GM18868 (cell line): Measurements from ENCODE around the gene JAKMIP2.
"Not testable (repeated sequence)": the region's sequence is repeated elsewhere in the genome, so short reads cannot be mapped to it uniquely, and the experiment has no call there.

Experiments
- ATAC-seq: cut with Tn5 transposase; IDR thresholded peaks from one replicate; pipeline ENCODE4 v1.9.1; 2021; ENCODE audit warnings: mild to moderate bottlenecking, moderate library complexity; ENCODE audit not compliant: unreplicated experiment

The JAKMIP2 gene

DNA sequence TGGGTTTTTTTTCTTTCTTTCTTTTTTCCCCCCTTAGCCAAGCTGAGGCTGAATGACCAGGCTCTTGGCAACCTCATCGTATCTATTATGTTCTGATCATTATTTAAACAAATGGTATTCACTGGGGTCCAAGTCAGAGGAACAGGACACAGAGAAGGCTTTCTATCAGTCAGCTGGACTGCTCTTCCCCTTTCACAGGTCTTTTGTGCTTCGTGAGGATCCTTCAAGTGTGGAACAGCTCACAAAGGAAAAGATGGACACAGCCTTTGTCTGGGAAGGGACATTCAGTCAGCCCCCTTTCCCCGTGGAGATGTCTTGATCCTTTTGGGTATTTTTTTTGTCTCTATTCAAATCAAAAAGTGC is 218.4 kb downstream of the JAKMIP2 start:
- no peak for ATAC-seq

DNA sequence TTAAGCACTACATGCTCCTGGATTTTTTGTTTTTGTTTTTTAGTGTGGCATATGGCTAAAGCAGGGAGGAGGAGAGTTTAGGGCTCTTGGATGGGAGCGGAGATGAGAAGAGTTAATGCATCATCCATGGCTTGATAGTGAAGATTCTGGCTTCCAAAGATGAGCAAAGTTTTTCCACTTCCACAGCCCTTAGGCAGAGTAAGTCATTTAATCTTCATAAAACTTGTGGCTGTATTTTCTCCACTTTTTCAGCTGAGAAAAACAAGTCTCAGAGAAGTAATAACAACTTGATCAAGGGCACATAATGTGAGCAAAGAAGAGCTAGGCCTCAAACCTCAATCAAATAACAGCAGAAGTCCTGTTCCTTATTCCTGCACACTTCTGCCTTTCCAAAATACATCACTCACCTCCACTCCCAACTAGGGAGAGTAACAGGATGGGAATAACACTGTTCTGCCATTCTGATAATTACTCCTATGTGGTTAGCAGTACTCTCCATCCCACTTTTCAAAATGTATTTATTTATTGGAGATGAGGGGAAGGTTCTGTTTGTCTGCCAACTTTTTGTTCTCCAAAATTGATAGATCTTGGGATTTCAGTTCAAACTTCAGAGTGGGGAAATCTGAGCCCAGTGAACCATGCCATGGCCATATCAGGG is 218.9 kb downstream of the JAKMIP2 start:
- no peak for ATAC-seq

DNA sequence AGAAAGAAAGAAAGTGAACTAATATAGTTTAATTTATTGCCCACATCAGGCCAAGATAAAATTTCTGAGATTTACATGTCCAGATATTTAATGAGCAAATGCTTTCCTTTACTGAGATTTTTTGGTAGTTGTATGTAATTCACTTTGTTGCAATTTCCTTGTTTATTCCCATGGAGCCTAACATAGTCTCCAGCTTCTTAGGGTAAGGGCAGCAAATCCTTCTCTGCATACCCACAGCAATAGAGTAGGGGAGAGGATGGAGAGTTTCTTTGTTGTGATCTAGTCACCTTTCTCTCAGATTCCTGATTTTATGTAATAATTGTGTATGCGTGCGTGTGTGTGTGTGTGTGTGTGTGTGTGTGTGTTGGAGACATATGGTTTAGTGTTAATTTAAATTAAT is 221.1 kb downstream of the JAKMIP2 start:
- ATAC-seq = no peak

DNA sequence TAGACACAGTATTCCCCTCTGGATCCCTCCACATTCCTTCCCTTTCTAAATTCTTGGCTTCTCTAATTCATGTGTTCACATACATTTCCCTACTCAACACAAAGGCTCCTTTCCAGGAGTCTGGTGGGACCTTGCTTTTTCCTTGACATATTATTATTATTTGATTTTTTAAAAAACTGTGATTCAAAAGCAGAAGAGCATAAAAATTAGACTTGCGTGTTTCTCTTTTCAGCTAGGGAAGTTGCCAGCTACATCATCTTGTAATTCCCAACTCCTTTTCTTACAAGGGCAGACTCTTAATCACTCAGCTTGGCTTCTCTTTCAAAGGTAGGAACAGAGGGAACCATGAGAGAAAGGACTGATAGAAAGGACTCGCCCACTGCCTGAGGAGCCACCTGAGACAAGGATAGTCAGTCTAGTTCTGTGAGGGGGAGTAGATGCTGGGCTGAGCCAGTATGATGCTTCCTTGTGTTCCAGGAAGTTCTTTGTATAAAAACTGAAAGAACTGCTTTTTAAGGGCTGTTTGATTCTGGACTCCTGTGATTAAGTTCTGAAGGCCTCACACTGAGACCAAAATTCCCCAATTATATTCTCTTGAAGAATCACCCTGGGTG is 221.7 kb downstream of the JAKMIP2 start:
- ATAC-seq = no peak

- ATAC-seq = no peak
Measured at GRCh38 chr5:147559749-147560148, 222.8 kb downstream of the JAKMIP2 start.

DNA sequence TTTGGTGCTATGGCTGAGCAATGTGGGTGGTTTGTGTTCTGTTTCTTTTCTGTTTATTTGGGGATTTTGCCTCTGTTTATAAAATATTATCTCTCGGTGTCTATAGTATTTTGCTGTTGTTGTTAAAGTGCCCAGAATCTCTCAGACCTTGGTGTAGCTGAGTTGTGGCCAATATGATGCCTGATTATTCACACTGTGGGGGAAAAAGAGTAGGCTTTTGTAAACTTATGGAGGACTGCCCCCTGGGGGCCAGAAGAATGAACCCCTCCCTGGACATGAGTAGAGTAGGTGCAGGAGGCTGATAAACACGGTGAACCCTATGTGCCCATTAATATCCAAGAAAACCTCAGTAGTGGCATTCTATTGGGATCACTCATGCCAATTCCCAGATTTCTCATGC is 223.7 kb downstream of the JAKMIP2 start:
- peak; percentile 92 for ATAC-seq

DNA sequence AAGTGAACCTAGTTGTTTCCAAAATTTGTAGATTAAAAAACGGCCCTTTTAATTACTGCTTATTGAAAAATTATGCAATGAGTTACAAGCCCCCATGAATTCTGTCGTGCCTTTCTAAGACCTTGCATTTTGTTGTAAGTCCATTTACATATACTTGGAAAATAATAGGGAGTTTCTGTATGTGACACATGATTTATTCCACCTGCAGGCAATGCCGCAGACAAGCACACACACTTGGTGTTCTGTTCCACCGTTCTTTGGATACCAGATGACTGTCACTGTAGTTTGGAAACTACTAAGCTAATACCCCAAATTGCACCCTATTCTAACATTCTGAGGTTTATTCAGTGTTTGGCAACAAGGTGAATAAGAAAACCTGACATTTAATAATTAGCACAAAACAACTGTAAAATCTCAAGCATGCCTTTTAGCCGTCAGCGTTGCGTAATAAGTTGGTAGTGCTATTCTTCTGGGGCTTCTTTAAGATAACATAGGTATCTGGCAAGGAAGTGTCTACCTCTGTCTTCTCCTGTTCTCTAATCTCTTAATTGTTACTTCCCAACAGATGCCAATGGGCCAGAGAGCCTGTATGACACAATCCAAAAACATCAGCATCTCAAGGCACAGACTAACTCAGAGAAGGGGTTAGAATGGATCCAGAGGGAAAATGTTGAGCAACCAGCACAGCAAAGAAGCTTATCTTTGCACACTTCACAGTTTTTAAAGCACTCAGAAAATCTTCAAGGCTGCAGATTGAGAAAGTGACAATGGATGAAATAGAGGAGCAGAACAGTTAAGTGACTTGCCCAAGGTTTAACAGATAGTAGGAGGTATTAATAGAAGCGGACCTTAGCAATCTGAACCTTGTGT is 224.4 kb downstream of the JAKMIP2 start:
- no peak for ATAC-seq

DNA sequence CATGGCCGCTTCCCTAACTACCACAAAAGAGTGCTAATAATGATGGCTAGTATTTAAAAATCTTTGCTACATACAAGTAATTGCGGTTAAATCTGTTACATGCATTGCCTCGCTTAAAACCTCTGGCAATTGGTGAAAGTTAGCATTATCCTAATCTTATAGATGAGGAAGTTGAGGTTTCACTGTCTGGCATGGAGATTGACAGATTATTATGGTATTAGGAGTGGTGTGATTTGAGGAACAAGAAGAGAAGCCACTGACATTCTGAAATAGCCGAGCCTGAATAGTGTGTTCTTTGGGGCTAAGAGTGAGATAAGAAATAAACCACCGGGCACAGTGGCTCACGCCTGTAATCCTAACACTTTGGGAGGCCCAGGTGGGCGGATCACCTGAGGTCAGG is 227.4 kb downstream of the JAKMIP2 start:
- no peak for ATAC-seq

DNA sequence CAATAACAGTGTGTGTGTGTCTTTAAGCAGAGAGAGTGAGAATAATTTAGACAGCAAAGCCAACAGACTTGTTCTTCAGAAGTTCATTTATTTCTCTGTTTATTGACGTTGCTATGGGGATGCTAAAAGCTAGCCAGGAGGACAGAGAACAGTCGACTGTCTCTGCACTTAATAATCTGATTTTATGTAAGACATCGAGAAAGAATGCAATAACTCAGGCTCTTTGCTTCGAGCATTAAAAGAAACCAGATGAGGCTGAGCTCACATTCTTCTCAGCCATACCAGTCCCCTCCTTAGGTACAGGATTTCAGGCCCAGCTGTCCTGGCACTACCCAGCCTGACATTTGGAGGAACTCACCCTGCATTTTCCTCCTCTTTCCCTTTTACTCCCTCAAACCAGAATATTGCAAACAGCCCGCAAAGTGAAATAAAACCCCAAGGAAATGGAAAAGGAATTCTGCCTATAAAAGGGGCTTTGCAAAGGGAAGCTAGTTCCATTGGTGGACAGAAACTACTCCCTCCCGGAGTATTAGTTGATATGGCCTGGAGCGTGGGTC is 228.2 kb downstream of the JAKMIP2 start:
- ATAC-seq = no peak

GRCh38 chr5:147553817-147554216 is 228.7 kb downstream of the JAKMIP2 start:
- ATAC-seq = not testable (repeated sequence)

DNA sequence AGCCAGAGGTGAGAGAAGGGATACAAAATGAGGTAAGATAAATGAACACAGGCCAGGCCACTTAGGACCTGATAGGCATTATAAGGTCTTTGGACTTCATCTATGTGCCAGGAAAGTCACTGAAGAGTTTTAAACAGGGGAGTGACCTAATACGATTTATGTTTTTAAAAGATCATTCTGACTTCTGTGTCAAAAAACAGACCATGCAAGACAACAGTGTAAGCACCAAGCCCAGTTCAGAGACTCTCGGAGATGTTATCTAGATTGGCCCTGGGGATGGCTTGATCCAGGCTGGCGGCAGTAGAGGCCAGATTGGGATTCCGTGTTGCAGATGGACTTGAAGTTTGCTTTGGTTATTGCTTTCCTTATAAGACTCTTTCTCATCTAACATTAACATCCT is 229.6 kb downstream of the JAKMIP2 start:
- ATAC-seq = no peak

DNA sequence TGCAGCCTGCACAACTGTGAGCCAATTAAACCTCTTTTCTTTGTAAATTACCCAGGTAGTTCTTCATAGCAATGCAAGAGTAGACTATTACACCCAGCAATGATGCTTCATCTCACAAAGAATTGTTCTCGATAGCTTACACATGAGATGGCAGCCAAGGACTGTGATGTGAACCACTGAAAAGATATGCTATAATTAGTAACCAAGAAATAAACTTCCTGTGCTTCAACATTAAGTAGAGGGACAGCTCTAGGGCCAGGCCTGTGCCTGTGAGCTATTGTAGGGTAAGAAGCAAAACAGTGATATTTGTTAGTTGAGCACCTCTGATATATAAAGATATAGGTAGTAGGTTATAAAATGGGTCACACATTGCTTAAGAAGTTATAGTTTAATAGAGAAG is 230.9 kb downstream of the JAKMIP2 start:
- ATAC-seq = no peak

GRCh38 chr5:147547730-147548129 is 234.8 kb downstream of the JAKMIP2 start:
- ATAC-seq = no peak

DNA sequence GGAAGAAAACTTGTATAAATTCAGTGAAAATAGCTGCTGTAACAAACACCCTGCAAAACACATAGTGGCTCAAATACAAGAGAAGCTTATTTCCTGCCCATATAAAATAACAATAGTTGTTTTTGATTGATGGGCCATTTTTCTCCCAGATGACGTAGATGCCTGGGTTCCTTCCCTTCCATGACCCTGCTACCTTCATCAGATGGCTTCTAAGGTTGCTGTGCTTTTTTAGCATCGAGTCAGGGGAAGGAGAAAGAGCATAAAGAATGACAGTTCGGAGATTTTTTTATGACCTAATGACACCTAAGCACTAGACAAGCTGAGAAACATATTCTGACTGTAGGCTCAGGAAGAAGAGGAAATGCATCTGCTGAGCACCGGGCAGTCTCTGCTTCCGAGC is 238.0 kb downstream of the JAKMIP2 start:
- ATAC-seq = no peak

- no peak for ATAC-seq
Measured at GRCh38 chr5:147539053-147539452, 243.5 kb downstream of the JAKMIP2 start.

DNA sequence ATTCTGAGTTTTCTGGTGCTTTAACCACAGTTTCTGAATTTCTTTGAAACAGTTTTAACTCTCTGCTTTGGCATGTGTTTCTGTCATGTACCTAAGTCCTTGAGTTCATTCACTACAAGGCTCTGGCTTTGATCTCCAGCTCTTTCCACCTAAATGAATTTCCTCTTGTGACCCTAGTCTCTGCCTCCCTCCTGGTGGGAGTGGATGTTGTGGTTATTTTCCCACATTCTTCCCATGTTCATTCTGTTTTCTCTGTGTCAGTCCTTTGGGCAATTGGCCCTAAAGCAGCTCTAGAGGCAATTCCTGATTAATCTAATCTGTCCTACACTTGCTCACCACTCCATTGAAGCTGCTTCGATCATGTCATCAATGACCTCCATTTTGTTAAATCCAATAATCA is 244.3 kb downstream of the JAKMIP2 start:
- no peak for ATAC-seq
